ENCODE measurements around the gene ZBTB45. TPM values are rescaled to one million over a fixed set of nuclear protein-coding genes. Genes with fewer than 3 reads are reported as not detected.
A peak's percentile ranks its signal among the peaks of the same experiment; 100 is the strongest.

ZBTB45 gene
- polyA plus RNA-seq (ENCODE audit: insufficient read length): 9.1 TPM
- long read RNA-seq, donor 1, transcript ZBTB45-202 (3 exons, 2,541 nt): major isoform, 7 of 33 reads
- long read RNA-seq, donor 1, partial matches to known transcripts: 25 of 33 reads
- long read RNA-seq, donor 1, other reads (novel, unspliced or antisense): 0 of 33 reads
- long read RNA-seq, donor 2, transcript ZBTB45-202 (3 exons, 2,541 nt): major isoform, 5 of 10 reads
- long read RNA-seq, donor 2, partial matches to known transcripts: 5 of 10 reads
- long read RNA-seq, donor 2, other reads (novel, unspliced or antisense): 0 of 10 reads
- long read RNA-seq, donor 3, partial matches to known transcripts: 6 of 8 reads
- long read RNA-seq, donor 3, other reads (novel, unspliced or antisense): 0 of 8 reads
- long read RNA-seq, donor 4: 0 reads
- long read RNA-seq, donor 5, partial matches to known transcripts: 0 of 5 reads
- long read RNA-seq, donor 5, other reads (novel, unspliced or antisense): 0 of 5 reads
- long read RNA-seq, donor 6, partial matches to known transcripts: 265 of 304 reads
- long read RNA-seq, donor 6, other reads (novel, unspliced or antisense): 37 of 304 reads
- long read RNA-seq, donor 7, transcript ZBTB45-202 (3 exons, 2,541 nt): major isoform, 7 of 20 reads
- long read RNA-seq, donor 7, partial matches to known transcripts: 13 of 20 reads
- long read RNA-seq, donor 7, other reads (novel, unspliced or antisense): 0 of 20 reads
- long read RNA-seq, donor 8: 0 reads

GRCh38 chr19:58519355-58520256 is at the start of gene ZBTB45:
Gene ZBTB45, minus strand, starts transcription at chr19:58519810. Its CDS starts 2,137 bp downstream, at chr19:58517673.
- DNase-seq: peak; percentile 94

- DNase-seq: no peak
Measured at GRCh38 chr19:58568453-58569130, 49.0 kb upstream of the ZBTB45 start.

- DNase-seq: no peak
Measured at GRCh38 chr19:58566989-58567388, 47.4 kb upstream of the ZBTB45 start.

GRCh38 chr19:58563823-58564222 is 44.2 kb upstream of the ZBTB45 start:
- no peak for DNase-seq

- no peak for DNase-seq
Measured at GRCh38 chr19:58563034-58563573, 43.5 kb upstream of the ZBTB45 start.

GRCh38 chr19:58562122-58563033 is 42.8 kb upstream of the ZBTB45 start:
- no peak for DNase-seq

GRCh38 chr19:58561373-58562121 is 41.9 kb upstream of the ZBTB45 start:
- no peak for DNase-seq

- no peak for DNase-seq
Measured at GRCh38 chr19:58560921-58561320, 41.3 kb upstream of the ZBTB45 start.

GRCh38 chr19:58560007-58560887 is 40.6 kb upstream of the ZBTB45 start:
- DNase-seq: no peak

GRCh38 chr19:58559275-58560006 is 39.8 kb upstream of the ZBTB45 start:
- peak; percentile 89 for DNase-seq

GRCh38 chr19:58558623-58559274 is 39.1 kb upstream of the ZBTB45 start:
- DNase-seq: peak; percentile 98

- DNase-seq: no peak
Measured at GRCh38 chr19:58558066-58558622, 38.5 kb upstream of the ZBTB45 start, which contains the start of gene UBE2M. Gene UBE2M, minus strand, starts transcription at chr19:58558611. Its CDS starts 230 bp downstream, at chr19:58558381.

GRCh38 chr19:58557221-58558065 is 37.8 kb upstream of the ZBTB45 start:
- DNase-seq: no peak

- no peak for DNase-seq
Measured at GRCh38 chr19:58556622-58557220, 37.1 kb upstream of the ZBTB45 start.

- DNase-seq: no peak
Measured at GRCh38 chr19:58555920-58556621, 36.5 kb upstream of the ZBTB45 start.
